HG03565 (cell line): ENCODE data around the gene DYSF.

Experiments
- ATAC-seq: cut with Tn5 transposase; IDR thresholded peaks from one replicate; pipeline ENCODE4 v1.9.1; 2021; ENCODE audit warnings: mild to moderate bottlenecking, moderate library complexity; ENCODE audit not compliant: unreplicated experiment

DYSF gene

GRCh38 chr2:71609958-71610357 is 156.6 kb downstream of the DYSF start:
- no peak for ATAC-seq

- ATAC-seq = no peak
These were observed 157.3 kb downstream of the DYSF start for GRCh38 chr2:71610671-71611070.

- ATAC-seq = no peak
These were observed 157.9 kb downstream of the DYSF start for GRCh38 chr2:71611247-71611646.

- ATAC-seq = no peak
These were observed 158.6 kb downstream of the DYSF start for GRCh38 chr2:71611781-71612527.

- ATAC-seq = no peak
These were observed 159.4 kb downstream of the DYSF start for GRCh38 chr2:71612581-71613402.

- no peak for ATAC-seq
These were observed 160.1 kb downstream of the DYSF start for GRCh38 chr2:71613403-71613952.

GRCh38 chr2:71613953-71614925 is 160.9 kb downstream of the DYSF start:
- no peak for ATAC-seq

GRCh38 chr2:71614976-71615766 is 161.8 kb downstream of the DYSF start:
- ATAC-seq = no peak

GRCh38 chr2:71615767-71616730 is 162.7 kb downstream of the DYSF start:
- no peak for ATAC-seq

- no peak for ATAC-seq
These were observed 163.9 kb downstream of the DYSF start for GRCh38 chr2:71617266-71617665.

GRCh38 chr2:71618327-71619113 is 165.2 kb downstream of the DYSF start:
- no peak for ATAC-seq

- no peak for ATAC-seq
These were observed 165.9 kb downstream of the DYSF start for GRCh38 chr2:71619230-71619741.

- ATAC-seq = no peak
These were observed 166.8 kb downstream of the DYSF start for GRCh38 chr2:71620116-71620515.

- ATAC-seq = no peak
These were observed 167.5 kb downstream of the DYSF start for GRCh38 chr2:71620851-71621251.

- ATAC-seq = no peak
These were observed 175.9 kb downstream of the DYSF start for GRCh38 chr2:71629273-71629672.

GRCh38 chr2:71629771-71630453 is 176.6 kb downstream of the DYSF start:
- no peak for ATAC-seq
